NCI-H1105 (cell line): Measurements from ENCODE around the gene SEMA4A.
A peak's percentile ranks its signal among the peaks of the same experiment; 100 is the strongest.
"Not testable (repeated sequence)": the region's sequence is repeated elsewhere in the genome, so short reads cannot be mapped to it uniquely, and the experiment has no call there.

ENCODE experiments used
- DNase-seq: peaks from one replicate; lab custom pipeline; 2025; lab: John Stamatoyannopoulos, UW

The SEMA4A gene

GRCh38 chr1:156153362-156153761, at the start of gene SEMA4A:
Gene SEMA4A, plus strand, starts transcription at chr1:156153585. Its CDS starts 994 bp downstream, at chr1:156154579.
- DNase-seq, result no peak

- DNase-seq, result no peak
These were observed 49.1 kb upstream of the SEMA4A start for GRCh38 chr1:156104065-156104810.

GRCh38 chr1:156104861-156105832, 48.2 kb upstream of the SEMA4A start:
- no peak for DNase-seq

GRCh38 chr1:156106624-156107488, 46.5 kb upstream of the SEMA4A start:
- no peak for DNase-seq

- DNase-seq, result no peak
These were observed 45.3 kb upstream of the SEMA4A start for GRCh38 chr1:156108057-156108456.

GRCh38 chr1:156108664-156109241, 44.6 kb upstream of the SEMA4A start:
- DNase-seq, result no peak

GRCh38 chr1:156110252-156110651, 43.1 kb upstream of the SEMA4A start:
- no peak for DNase-seq

GRCh38 chr1:156111355-156111962, 41.9 kb upstream of the SEMA4A start:
- DNase-seq, result no peak

GRCh38 chr1:156112276-156113137, 40.9 kb upstream of the SEMA4A start:
- no peak for DNase-seq

- no peak for DNase-seq
These were observed 40.0 kb upstream of the SEMA4A start for GRCh38 chr1:156113282-156113950.

- DNase-seq, result peak; percentile 57
These were observed 39.1 kb upstream of the SEMA4A start, which contains the start of gene LMNA for GRCh38 chr1:156114101-156114918. Gene LMNA, plus strand, starts transcription at chr1:156114711. Its CDS starts 208 bp downstream, at chr1:156114919.

- DNase-seq, result no peak
These were observed 38.4 kb upstream of the SEMA4A start for GRCh38 chr1:156114919-156115513.

GRCh38 chr1:156115514-156116374, 37.6 kb upstream of the SEMA4A start:
- peak; percentile 13 for DNase-seq

GRCh38 chr1:156116731-156117130, 36.7 kb upstream of the SEMA4A start:
- DNase-seq, result not testable (repeated sequence)

GRCh38 chr1:156117414-156118176, 35.8 kb upstream of the SEMA4A start:
- DNase-seq, result no peak

GRCh38 chr1:156118177-156118868, 35.1 kb upstream of the SEMA4A start:
- DNase-seq, result no peak
